ENCODE results near the gene SPRR2F. TPM values are rescaled to one million over a fixed set of nuclear protein-coding genes. Genes with fewer than 3 reads are reported as not detected.
"Not testable (repeated sequence)": the region's sequence is repeated elsewhere in the genome, so short reads cannot be mapped to it uniquely, and the experiment has no call there.

SPRR2F gene
- polyA plus RNA-seq, 1 experiment: not detected

DNA sequence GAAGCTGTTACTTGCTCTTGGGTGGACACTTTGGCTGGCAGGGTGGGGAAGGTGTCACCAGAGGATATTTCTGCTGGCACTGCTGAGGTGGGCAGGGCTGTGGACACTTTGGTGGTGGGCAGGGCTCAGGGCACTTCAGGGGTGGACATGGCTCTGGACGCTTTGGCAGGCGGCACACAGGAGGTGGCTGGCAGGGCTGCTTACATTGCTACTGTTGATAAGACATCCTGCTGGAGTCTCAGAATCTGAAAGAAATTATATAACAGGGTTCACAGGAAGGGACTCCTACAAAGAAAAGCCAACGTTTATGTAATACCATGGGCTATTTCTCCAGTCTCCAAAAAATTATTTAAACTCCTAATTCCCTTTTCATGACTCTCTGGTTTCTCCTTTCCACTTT is 27.2 kb upstream of the SPRR2F start:
- DNase-seq (ENCODE audit: low read depth): no peak
- TF ChIP-seq, protein P1, sequence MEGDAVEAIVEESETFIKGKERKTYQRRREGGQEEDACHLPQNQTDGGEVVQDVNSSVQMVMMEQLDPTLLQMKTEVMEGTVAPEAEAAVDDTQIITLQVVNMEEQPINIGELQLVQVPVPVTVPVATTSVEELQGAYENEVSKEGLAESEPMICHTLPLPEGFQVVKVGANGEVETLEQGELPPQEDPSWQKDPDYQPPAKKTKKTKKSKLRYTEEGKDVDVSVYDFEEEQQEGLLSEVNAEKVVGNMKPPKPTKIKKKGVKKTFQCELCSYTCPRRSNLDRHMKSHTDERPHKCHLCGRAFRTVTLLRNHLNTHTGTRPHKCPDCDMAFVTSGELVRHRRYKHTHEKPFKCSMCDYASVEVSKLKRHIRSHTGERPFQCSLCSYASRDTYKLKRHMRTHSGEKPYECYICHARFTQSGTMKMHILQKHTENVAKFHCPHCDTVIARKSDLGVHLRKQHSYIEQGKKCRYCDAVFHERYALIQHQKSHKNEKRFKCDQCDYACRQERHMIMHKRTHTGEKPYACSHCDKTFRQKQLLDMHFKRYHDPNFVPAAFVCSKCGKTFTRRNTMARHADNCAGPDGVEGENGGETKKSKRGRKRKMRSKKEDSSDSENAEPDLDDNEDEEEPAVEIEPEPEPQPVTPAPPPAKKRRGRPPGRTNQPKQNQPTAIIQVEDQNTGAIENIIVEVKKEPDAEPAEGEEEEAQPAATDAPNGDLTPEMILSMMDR (IDR thresholded peaks at IDR 0.05; ENCODE audit: insufficient read depth, low read depth, low read length): no peak
- no peaks in the 10 kb centered on the region; the same call in 1 of the 2 replicates for H3K27me3 ChIP-seq (ENCODE audit: control insufficient read depth, insufficient read depth, low read length)
- no peaks in the 10 kb centered on the region for H3K36me3 ChIP-seq (ENCODE audit: control insufficient read depth, insufficient read depth, low read length)
- POLR2A ChIA-PET: no interaction called here
- CTCF ChIA-PET: interaction anchor here (1.3 to 1.5 kb wide), 2 partner anchors 13 to 22 kb away, joined by 3 read pairs; no protein-coding TSS in a partner anchor
- H3K4me3 ChIP-seq (ENCODE audit: low read depth, low read length): no peak overlapping the region

DNA sequence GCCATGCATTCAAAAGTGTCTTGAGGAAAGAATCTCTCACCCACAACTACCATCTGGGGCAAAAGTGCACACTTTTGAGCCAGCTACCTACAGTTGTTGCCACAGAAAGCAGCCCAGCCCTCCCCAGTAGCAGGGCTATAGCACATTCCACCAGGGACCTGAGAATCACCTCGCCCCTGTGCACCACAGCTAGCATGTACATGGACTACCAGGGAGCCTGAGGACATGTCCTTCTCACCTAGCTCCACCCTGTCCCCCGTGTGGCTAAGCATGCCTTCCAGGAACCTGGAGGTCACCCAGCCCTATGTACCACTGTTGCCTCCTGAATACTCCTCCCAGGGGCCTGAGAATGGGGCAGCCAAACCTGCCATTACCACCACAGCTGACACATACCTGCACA is 20.4 kb upstream of the SPRR2F start:
- no peak for DNase-seq (ENCODE audit: low read depth)
- Histone ChIP-seq H3K36me3 (ENCODE audit: control insufficient read depth, insufficient read depth, low read length) (no peaks in the 10 kb centered on the region), H3K4me3 (ENCODE audit: low read depth, low read length) (no peak overlapping the region), H3K27me3 (ENCODE audit: control insufficient read depth, insufficient read depth, low read length) (no peaks in the 10 kb centered on the region)
- POLR2A ChIA-PET: no interaction called here
- TF ChIP-seq, protein P1 (IDR thresholded peaks at IDR 0.05; ENCODE audit: insufficient read depth, low read depth, low read length): no peak
- CTCF ChIA-PET: no interaction called here

DNA sequence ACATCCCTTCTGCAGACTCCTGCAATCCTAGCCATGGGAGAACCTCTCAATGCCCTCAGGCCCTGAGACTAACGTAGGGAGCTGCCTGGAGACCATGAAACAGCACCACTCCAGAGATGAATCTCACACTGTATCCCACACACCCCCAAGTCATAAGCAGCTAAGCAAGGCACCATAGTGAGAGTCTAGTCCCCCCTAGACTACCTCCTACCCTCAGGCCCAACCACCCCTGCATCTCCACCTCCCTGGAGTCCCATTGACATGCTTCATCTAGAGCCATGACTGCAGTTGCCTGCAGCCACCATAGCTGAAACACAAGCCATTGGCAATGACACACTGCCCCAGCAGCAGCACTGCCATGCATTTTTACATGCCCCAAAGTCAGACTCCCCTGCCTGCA is 20.0 kb upstream of the SPRR2F start:
- H3K27me3 ChIP-seq (ENCODE audit: control insufficient read depth, insufficient read depth, low read length): no peaks in the 10 kb centered on the region
- TF ChIP-seq, protein P1 (IDR thresholded peaks at IDR 0.05; ENCODE audit: insufficient read depth, low read depth, low read length): no peak
- no peak for DNase-seq (ENCODE audit: low read depth)
- CTCF ChIA-PET: no interaction called here
- H3K36me3 ChIP-seq (ENCODE audit: control insufficient read depth, insufficient read depth, low read length): no peaks in the 10 kb centered on the region
- no peak overlapping the region for H3K4me3 ChIP-seq (ENCODE audit: low read depth, low read length)
- POLR2A ChIA-PET: no interaction called here

DNA sequence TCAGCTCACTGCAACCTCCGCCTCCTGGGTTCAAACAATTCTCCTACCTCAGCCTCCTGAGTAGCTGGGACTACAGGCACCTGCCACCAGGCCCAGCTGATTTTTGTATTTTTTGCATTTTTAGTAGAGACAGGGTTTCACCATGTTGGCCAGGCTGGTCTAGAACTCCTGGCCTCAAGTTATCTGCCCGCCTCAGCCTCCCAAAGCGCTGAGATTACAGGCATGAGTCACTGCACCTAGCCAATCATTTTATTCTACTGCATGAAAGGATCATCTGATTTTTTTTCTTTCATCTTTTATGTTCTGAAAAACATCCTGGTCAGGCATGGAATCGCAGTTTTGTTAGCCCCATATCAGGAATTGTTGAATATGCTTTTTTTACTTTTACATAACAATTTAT is 15.4 kb upstream of the SPRR2F start:
- H3K36me3 ChIP-seq (ENCODE audit: control insufficient read depth, insufficient read depth, low read length); CTCF ChIA-PET; POLR2A ChIA-PET; H3K4me3 ChIP-seq (ENCODE audit: low read depth, low read length); DNase-seq (ENCODE audit: low read depth); H3K27me3 ChIP-seq (ENCODE audit: control insufficient read depth, insufficient read depth, low read length): not testable (repeated sequence)

DNA sequence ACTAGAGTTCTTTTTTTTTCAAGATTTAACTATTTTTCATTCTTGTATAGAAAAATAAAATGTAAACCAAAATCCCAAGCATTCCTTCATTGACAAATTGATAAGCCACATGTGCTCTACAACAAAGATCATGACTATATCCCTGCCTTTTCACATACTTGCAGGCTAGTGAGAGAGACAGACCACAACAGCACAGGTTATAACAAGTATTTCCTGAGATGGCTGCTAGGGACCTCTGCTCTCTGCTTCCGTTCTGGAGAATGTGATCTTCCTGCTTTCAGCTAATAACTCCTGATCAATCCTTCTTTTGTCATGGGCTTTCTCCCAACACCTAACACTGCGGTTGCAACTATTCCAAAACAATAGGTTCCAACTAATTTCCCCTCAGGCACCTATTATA is 14.0 kb upstream of the SPRR2F start:
- no peak for DNase-seq (ENCODE audit: low read depth)
- POLR2A ChIA-PET: no interaction called here
- CTCF ChIA-PET: no interaction called here
- no peak overlapping the region for H3K4me3 ChIP-seq (ENCODE audit: low read depth, low read length)
- H3K27me3 ChIP-seq (ENCODE audit: control insufficient read depth, insufficient read depth, low read length): no peaks in the 10 kb centered on the region
- no peaks in the 10 kb centered on the region for H3K36me3 ChIP-seq (ENCODE audit: control insufficient read depth, insufficient read depth, low read length)
- TF ChIP-seq, protein P1 (IDR thresholded peaks at IDR 0.05; ENCODE audit: insufficient read depth, low read depth, low read length): no peak

DNA sequence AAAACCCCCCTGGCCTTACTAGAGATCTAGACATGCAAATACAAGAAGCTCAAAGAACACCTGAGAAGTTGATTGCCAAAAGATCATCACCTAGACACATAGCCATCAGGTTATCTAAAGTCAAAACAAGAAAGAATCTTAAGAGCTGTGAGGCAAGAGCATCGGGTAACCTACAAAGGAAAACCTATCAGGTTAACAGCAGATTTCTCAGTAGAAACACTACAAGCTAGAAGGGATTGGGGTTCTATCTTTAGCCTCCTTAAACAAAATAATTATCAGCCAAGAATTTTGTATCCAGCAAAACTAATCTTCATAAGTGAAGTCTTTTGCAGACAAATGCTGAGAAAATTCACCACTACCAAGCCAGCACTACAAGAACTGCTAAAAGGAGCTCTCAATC is 12.2 kb upstream of the SPRR2F start:
- POLR2A ChIA-PET: no interaction called here
- Histone ChIP-seq H3K4me3 (ENCODE audit: low read depth, low read length) (no peak overlapping the region), H3K36me3 (ENCODE audit: control insufficient read depth, insufficient read depth, low read length) (no peaks in the 10 kb centered on the region), H3K27me3 (ENCODE audit: control insufficient read depth, insufficient read depth, low read length) (no peaks in the 10 kb centered on the region)
- TF ChIP-seq, protein P1 (IDR thresholded peaks at IDR 0.05; ENCODE audit: insufficient read depth, low read depth, low read length): no peak
- no peak for DNase-seq (ENCODE audit: low read depth)
- CTCF ChIA-PET: no interaction called here

DNA sequence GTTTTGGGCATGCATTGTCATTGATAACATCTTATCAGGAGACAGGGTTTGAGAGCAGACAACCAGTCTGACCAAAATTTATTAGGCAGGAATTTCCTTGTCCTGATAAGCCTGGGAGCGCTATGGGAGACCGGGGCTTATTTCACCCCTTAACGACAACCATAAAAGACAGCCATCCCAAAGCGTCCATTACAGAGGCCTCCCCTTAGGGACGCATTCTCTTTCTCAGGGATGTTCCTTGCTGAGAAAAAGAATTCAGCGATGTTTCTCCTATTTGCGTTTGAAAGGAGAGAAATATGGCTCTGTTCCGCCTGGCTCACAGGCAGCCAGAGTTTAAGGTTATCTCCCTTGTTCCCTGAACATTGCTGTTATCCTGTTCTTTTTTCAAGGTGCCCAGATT is 10.5 kb upstream of the SPRR2F start:
- DNase-seq (ENCODE audit: low read depth); H3K4me3 ChIP-seq (ENCODE audit: low read depth, low read length); CTCF ChIA-PET; POLR2A ChIA-PET; H3K36me3 ChIP-seq (ENCODE audit: control insufficient read depth, insufficient read depth, low read length); H3K27me3 ChIP-seq (ENCODE audit: control insufficient read depth, insufficient read depth, low read length): not testable (repeated sequence)
